ENCODE data around the gene YBX1.

DNA sequence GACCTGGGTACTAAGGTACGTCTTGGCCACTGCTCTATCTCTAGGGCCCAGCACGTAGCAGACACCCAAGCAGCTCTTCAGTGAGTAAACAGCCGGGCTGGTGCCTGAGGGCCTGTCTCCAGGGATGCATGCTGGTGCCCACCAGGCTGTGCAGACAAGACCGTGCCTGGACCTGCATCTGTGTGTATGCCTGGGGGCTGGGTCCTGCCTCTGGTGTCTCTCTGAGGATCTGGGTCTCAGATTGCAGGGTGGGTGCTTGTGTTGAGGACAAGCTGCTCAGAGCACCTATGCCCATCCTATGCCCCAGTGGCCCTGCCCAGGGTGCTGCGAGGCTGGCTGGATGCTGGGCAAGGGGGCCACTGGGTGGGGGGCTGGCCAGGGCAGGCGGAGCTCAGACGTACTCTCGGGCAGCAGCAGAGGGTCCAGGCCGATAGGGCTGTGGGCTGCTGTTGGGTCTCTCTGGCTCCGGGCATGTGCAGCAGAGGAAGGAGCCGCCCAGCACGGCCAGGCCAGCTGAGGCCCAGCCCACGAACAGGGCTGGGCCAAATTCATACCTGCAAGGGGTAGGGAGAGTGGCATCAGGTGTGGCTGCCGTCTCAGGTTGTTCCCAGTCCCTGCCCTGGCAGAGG lies 53.4 kb downstream of the YBX1 start:
- TF ChIP-seq, protein P1, sequence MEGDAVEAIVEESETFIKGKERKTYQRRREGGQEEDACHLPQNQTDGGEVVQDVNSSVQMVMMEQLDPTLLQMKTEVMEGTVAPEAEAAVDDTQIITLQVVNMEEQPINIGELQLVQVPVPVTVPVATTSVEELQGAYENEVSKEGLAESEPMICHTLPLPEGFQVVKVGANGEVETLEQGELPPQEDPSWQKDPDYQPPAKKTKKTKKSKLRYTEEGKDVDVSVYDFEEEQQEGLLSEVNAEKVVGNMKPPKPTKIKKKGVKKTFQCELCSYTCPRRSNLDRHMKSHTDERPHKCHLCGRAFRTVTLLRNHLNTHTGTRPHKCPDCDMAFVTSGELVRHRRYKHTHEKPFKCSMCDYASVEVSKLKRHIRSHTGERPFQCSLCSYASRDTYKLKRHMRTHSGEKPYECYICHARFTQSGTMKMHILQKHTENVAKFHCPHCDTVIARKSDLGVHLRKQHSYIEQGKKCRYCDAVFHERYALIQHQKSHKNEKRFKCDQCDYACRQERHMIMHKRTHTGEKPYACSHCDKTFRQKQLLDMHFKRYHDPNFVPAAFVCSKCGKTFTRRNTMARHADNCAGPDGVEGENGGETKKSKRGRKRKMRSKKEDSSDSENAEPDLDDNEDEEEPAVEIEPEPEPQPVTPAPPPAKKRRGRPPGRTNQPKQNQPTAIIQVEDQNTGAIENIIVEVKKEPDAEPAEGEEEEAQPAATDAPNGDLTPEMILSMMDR (IDR thresholded peaks at IDR 0.05; ENCODE audit: insufficient read depth, low read length): no peak
- TF ChIP-seq, protein P2, sequence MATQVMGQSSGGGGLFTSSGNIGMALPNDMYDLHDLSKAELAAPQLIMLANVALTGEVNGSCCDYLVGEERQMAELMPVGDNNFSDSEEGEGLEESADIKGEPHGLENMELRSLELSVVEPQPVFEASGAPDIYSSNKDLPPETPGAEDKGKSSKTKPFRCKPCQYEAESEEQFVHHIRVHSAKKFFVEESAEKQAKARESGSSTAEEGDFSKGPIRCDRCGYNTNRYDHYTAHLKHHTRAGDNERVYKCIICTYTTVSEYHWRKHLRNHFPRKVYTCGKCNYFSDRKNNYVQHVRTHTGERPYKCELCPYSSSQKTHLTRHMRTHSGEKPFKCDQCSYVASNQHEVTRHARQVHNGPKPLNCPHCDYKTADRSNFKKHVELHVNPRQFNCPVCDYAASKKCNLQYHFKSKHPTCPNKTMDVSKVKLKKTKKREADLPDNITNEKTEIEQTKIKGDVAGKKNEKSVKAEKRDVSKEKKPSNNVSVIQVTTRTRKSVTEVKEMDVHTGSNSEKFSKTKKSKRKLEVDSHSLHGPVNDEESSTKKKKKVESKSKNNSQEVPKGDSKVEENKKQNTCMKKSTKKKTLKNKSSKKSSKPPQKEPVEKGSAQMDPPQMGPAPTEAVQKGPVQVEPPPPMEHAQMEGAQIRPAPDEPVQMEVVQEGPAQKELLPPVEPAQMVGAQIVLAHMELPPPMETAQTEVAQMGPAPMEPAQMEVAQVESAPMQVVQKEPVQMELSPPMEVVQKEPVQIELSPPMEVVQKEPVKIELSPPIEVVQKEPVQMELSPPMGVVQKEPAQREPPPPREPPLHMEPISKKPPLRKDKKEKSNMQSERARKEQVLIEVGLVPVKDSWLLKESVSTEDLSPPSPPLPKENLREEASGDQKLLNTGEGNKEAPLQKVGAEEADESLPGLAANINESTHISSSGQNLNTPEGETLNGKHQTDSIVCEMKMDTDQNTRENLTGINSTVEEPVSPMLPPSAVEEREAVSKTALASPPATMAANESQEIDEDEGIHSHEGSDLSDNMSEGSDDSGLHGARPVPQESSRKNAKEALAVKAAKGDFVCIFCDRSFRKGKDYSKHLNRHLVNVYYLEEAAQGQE (IDR thresholded peaks at IDR 0.05; ENCODE audit: insufficient replicate concordance, low read depth): no peak
- TF ChIP-seq POLR2AphosphoS5 (IDR thresholded peaks at IDR 0.05; ENCODE audit: low read depth): no peak
- no peak for TF ChIP-seq SPI1 (IDR thresholded peaks at IDR 0.05; ENCODE audit: borderline replicate concordance, low read depth)
- TF ChIP-seq GABPA (IDR thresholded peaks at IDR 0.05; ENCODE audit: low read depth): no peak

Measured in HL-60 (cell line).